ENCODE measurements around the gene WDR17.

The WDR17 gene

DNA sequence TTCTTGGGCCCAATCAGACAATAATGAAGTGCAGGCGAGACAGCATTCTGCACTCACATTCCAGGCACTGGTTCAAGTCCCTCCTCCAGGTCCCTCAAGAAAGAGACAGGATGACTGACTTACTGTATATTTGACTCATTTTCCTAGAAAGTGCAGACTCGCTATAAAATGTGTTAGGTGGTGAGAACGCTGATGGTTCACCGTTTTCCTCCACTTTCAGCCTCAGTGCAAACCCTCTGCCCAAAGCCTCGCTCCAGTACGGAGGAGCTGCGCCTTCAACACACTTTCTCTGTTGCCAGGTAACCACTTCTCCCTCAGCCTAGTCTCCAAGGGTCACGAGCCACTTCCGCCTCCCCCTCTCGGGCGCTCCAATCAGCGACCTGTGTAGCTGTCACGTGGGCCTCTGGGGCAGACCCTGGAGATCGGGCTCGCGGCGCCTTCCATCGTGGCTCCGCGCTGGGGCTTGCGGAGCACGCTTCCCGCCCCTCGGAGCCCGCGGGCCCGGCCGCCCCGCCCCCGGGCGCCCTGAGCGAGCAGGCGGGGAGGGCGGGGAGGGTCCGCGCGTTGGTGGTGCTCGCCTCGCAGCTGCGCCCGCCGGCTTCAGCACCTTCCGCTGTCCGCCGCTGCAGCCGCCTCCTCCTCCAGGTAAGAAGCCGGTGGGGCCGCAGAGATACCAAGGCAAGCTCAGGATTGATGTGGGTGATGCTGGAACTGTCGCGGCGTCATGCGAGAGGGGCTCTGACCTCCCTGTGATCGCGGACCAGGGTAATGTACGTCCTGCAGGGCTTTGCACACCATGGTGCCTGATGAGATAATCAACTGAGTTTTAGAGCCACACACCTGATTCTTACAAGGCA lies at the start of gene WDR17:
Gene WDR17, plus strand, starts transcription at position 407 of the 857 bp plus-strand sequence. CDS start 45,740 bp downstream, outside the sequence.
- Histone ChIP-seq H3K4me3 (ENCODE audit: low read length) (peak within 1 kb of the TSS; percentile 86), H3K9ac (ENCODE audit: low read depth, low read length) (peak within 1 kb of the TSS; percentile 72; the same call in 1 of the 2 replicates), H3K9me3 (ENCODE audit: insufficient read depth, low read depth, low read length) (no peaks in the 10 kb centered on the region), H3K4me1 (ENCODE audit: insufficient read depth, low read length) (no peaks in the 10 kb centered on the region; the same call in 1 of the 2 replicates), H3K27me3 (ENCODE audit: insufficient read depth, low read length) (no peaks in the 10 kb centered on the region), H3K27ac (ENCODE audit: low read length) (no peak within 1 kb of the TSS), H3K36me3 (ENCODE audit: insufficient read depth, low read depth, low read length) (no peaks in the 10 kb centered on the region)

GRCh38 chr4:176016601-176017000 lies 49.0 kb upstream of the WDR17 start:
- Histone ChIP-seq H3K4me3 (ENCODE audit: low read length) (no peak overlapping the region), H3K36me3 (ENCODE audit: insufficient read depth, low read depth, low read length) (no peaks in the 10 kb centered on the region), H3K27ac (ENCODE audit: low read length) (no peak overlapping the region), H3K27me3 (ENCODE audit: insufficient read depth, low read length) (no peaks in the 10 kb centered on the region), H3K9me3 (ENCODE audit: insufficient read depth, low read depth, low read length) (no peaks in the 10 kb centered on the region), H3K9ac (ENCODE audit: low read depth, low read length) (no peak overlapping the region), H3K4me1 (ENCODE audit: insufficient read depth, low read length) (no peaks in the 10 kb centered on the region)

GRCh38 chr4:176020481-176021085 lies 45.1 kb upstream of the WDR17 start:
- no peaks in the 10 kb centered on the region for H3K27me3 ChIP-seq (ENCODE audit: insufficient read depth, low read length)
- no peaks in the 10 kb centered on the region for H3K4me1 ChIP-seq (ENCODE audit: insufficient read depth, low read length)
- H3K9me3 ChIP-seq (ENCODE audit: insufficient read depth, low read depth, low read length) = no peaks in the 10 kb centered on the region
- no peak overlapping the region for H3K4me3 ChIP-seq (ENCODE audit: low read length)
- no peak overlapping the region for H3K27ac ChIP-seq (ENCODE audit: low read length)
- H3K36me3 ChIP-seq (ENCODE audit: insufficient read depth, low read depth, low read length) = no peaks in the 10 kb centered on the region
- no peak overlapping the region for H3K9ac ChIP-seq (ENCODE audit: low read depth, low read length)

DNA sequence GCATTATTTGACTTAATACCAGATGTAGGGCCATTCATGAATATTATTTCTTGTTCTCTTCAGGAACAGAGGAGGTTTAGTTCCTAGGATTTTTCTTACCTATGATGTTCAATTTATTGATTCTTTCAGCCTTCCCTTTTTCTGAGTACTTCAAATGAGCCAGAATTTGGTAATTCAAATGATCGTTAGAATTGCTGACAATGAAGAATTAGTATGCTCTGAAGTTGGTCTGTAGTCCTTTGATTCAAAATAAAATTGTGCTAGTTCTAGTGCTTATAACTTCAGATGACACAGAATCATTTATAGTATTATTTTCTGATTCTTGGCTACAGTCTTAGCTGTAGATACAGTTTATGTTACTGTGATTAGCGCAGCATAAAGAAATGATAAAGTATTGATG lies 35.2 kb upstream of the WDR17 start:
- no peak overlapping the region for H3K4me3 ChIP-seq (ENCODE audit: low read length)
- no peaks in the 10 kb centered on the region for H3K36me3 ChIP-seq (ENCODE audit: insufficient read depth, low read depth, low read length)
- no peak overlapping the region for H3K27ac ChIP-seq (ENCODE audit: low read length)
- no peaks in the 10 kb centered on the region for H3K27me3 ChIP-seq (ENCODE audit: insufficient read depth, low read length)
- H3K4me1 ChIP-seq (ENCODE audit: insufficient read depth, low read length) = no peaks in the 10 kb centered on the region
- H3K9ac ChIP-seq (ENCODE audit: low read depth, low read length) = no peak overlapping the region
- H3K9me3 ChIP-seq (ENCODE audit: insufficient read depth, low read depth, low read length) = no peaks in the 10 kb centered on the region

GRCh38 chr4:176031922-176032321 lies 33.7 kb upstream of the WDR17 start:
- Histone ChIP-seq H3K27ac (ENCODE audit: low read length) (no peak overlapping the region), H3K27me3 (ENCODE audit: insufficient read depth, low read length) (no peaks in the 10 kb centered on the region), H3K9me3 (ENCODE audit: insufficient read depth, low read depth, low read length) (no peaks in the 10 kb centered on the region), H3K4me1 (ENCODE audit: insufficient read depth, low read length) (no peaks in the 10 kb centered on the region), H3K9ac (ENCODE audit: low read depth, low read length) (no peak overlapping the region), H3K4me3 (ENCODE audit: low read length) (no peak overlapping the region), H3K36me3 (ENCODE audit: insufficient read depth, low read depth, low read length) (no peaks in the 10 kb centered on the region)

DNA sequence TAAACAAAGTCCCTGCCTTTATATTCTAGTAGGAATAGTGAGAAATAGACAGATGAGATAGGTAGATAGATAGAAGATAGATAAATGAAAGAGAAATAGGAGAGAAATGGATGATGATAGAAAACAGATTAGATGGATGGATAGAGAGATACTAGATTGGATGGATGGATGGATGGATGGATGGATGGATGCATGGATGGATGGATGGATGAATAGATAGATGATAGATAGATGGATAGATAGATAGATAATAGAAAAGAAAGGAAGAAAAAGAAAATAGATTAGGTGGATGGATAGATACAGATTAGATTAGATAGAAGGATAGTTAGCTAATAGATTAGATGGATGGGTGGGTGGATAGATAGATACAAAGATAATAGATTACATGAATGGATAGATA lies 33.2 kb upstream of the WDR17 start:
- no peaks in the 10 kb centered on the region for H3K9me3 ChIP-seq (ENCODE audit: insufficient read depth, low read depth, low read length)
- H3K4me1 ChIP-seq (ENCODE audit: insufficient read depth, low read length) = no peaks in the 10 kb centered on the region
- no peak overlapping the region for H3K27ac ChIP-seq (ENCODE audit: low read length)
- no peak overlapping the region for H3K4me3 ChIP-seq (ENCODE audit: low read length)
- no peak overlapping the region for H3K9ac ChIP-seq (ENCODE audit: low read depth, low read length)
- H3K27me3 ChIP-seq (ENCODE audit: insufficient read depth, low read length) = no peaks in the 10 kb centered on the region
- H3K36me3 ChIP-seq (ENCODE audit: insufficient read depth, low read depth, low read length) = no peaks in the 10 kb centered on the region

DNA sequence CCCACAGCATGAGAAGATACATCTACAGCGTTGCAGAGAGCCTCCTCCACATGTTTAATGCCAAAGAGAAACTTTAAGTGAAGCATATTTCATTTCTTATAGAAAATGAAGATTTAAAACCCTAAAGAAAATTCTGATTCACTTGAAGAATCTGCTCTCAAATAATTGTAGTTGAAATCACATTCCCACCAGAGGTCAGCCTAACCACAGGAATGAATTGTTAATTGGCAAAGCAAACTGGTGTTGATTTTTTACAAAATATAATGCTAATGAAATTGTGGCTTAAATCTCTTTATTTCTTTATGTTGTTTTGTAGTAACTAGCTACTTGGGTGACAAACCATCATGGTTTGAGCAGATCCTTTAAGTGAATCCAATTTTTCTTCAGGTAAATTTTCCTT lies 31.1 kb upstream of the WDR17 start:
- Histone ChIP-seq H3K27ac (ENCODE audit: low read length) (no peak overlapping the region), H3K4me1 (ENCODE audit: insufficient read depth, low read length) (no peaks in the 10 kb centered on the region), H3K9me3 (ENCODE audit: insufficient read depth, low read depth, low read length) (no peaks in the 10 kb centered on the region; the same call in 1 of the 2 replicates), H3K36me3 (ENCODE audit: insufficient read depth, low read depth, low read length) (no peaks in the 10 kb centered on the region), H3K9ac (ENCODE audit: low read depth, low read length) (no peak overlapping the region), H3K4me3 (ENCODE audit: low read length) (no peak overlapping the region), H3K27me3 (ENCODE audit: insufficient read depth, low read length) (no peaks in the 10 kb centered on the region)

GRCh38 chr4:176034936-176035335 lies 30.7 kb upstream of the WDR17 start:
- Histone ChIP-seq H3K9ac (ENCODE audit: low read depth, low read length) (no peak overlapping the region), H3K4me3 (ENCODE audit: low read length) (no peak overlapping the region), H3K36me3 (ENCODE audit: insufficient read depth, low read depth, low read length) (no peaks in the 10 kb centered on the region), H3K9me3 (ENCODE audit: insufficient read depth, low read depth, low read length) (no peaks in the 10 kb centered on the region; the same call in 1 of the 2 replicates), H3K4me1 (ENCODE audit: insufficient read depth, low read length) (no peaks in the 10 kb centered on the region), H3K27me3 (ENCODE audit: insufficient read depth, low read length) (no peaks in the 10 kb centered on the region), H3K27ac (ENCODE audit: low read length) (no peak overlapping the region)

- Histone ChIP-seq H3K27me3 (ENCODE audit: insufficient read depth, low read length) (no peaks in the 10 kb centered on the region), H3K27ac (ENCODE audit: low read length) (no peak overlapping the region), H3K36me3 (ENCODE audit: insufficient read depth, low read depth, low read length) (no peaks in the 10 kb centered on the region), H3K9ac (ENCODE audit: low read depth, low read length) (no peak overlapping the region), H3K4me1 (ENCODE audit: insufficient read depth, low read length) (no peaks in the 10 kb centered on the region), H3K4me3 (ENCODE audit: low read length) (no peak overlapping the region), H3K9me3 (ENCODE audit: insufficient read depth, low read depth, low read length) (no peaks in the 10 kb centered on the region; the same call in 1 of the 2 replicates)
Measured at GRCh38 chr4:176036585-176037205, 28.9 kb upstream of the WDR17 start.

DNA sequence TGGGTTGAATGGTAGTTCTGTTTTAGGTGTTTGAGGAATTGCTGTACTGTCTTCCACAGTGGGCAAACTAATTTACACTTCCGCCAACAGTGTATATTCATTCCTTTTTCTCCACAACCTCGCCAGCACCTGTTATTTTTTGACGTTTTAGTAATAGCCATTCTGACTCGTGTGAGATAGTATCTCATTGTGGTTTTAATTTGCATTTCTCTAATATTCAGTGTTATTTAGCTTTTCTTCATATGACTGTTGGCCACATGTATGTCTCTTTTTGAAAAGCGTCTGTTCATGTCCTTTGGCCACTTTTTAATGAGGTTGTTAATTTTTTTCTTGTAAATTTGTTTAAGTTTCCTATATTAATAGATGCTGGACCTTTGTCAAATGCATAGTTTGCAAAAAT lies 26.9 kb upstream of the WDR17 start:
- H3K27me3 ChIP-seq (ENCODE audit: insufficient read depth, low read length) = no peaks in the 10 kb centered on the region
- H3K4me3 ChIP-seq (ENCODE audit: low read length) = no peak overlapping the region
- no peaks in the 10 kb centered on the region for H3K36me3 ChIP-seq (ENCODE audit: insufficient read depth, low read depth, low read length)
- H3K27ac ChIP-seq (ENCODE audit: low read length) = no peak overlapping the region
- no peaks in the 10 kb centered on the region; the same call in 1 of the 2 replicates for H3K9me3 ChIP-seq (ENCODE audit: insufficient read depth, low read depth, low read length)
- no peak overlapping the region for H3K9ac ChIP-seq (ENCODE audit: low read depth, low read length)
- H3K4me1 ChIP-seq (ENCODE audit: insufficient read depth, low read length) = no peaks in the 10 kb centered on the region

DNA sequence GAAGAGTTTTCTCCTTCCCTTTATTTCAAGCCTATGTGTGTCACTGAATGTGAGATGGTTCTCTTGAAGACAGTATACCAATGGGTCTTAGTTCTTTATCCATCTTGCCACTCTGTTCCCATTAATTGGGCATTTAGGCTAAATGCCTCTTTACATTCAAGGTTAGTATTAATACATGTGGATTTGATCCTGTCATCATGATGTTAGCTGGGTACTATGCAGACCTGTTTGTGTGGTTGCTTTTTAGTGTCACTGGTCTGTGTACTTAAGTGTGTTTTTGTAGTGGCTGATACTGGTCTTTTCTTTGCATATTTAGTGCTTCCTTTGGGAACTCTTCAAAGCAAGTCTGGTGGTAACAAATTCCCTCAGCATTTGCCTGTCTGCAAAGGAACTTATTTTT lies 23.4 kb upstream of the WDR17 start:
- Histone ChIP-seq H3K9ac (ENCODE audit: low read depth, low read length) (no peak overlapping the region), H3K27ac (ENCODE audit: low read length) (no peak overlapping the region), H3K4me3 (ENCODE audit: low read length) (no peak overlapping the region), H3K4me1 (ENCODE audit: insufficient read depth, low read length) (no peaks in the 10 kb centered on the region; the same call in 1 of the 2 replicates), H3K36me3 (ENCODE audit: insufficient read depth, low read depth, low read length) (no peaks in the 10 kb centered on the region), H3K27me3 (ENCODE audit: insufficient read depth, low read length) (no peaks in the 10 kb centered on the region), H3K9me3 (ENCODE audit: insufficient read depth, low read depth, low read length) (no peaks in the 10 kb centered on the region; the same call in 1 of the 2 replicates)

All from iPS-20b (cell line).